HCEC 1CT (cell line): ENCODE data around the gene ERP44.
"Not testable (repeated sequence)": the region's sequence is repeated elsewhere in the genome, so short reads cannot be mapped to it uniquely, and the experiment has no call there.

Experiments
- DNase-seq: peaks from one replicate; pipeline ENCODE4 v3.0.0-alpha.2; 2017

ERP44 gene

GRCh38 chr9:100098887-100099721 is at the start of gene ERP44, which contains the start of gene INVS:
Gene ERP44 (minus strand): TSS chr9:100099000. CDS start chr9:100098840, 160 bp downstream.
Gene INVS (plus strand): TSS chr9:100099243. CDS start chr9:100104522, 5,279 bp downstream.
- peak; percentile 100 for DNase-seq

GRCh38 chr9:100145976-100146375 is 47.2 kb upstream of the ERP44 start:
- DNase-seq, result not testable (repeated sequence)

DNA sequence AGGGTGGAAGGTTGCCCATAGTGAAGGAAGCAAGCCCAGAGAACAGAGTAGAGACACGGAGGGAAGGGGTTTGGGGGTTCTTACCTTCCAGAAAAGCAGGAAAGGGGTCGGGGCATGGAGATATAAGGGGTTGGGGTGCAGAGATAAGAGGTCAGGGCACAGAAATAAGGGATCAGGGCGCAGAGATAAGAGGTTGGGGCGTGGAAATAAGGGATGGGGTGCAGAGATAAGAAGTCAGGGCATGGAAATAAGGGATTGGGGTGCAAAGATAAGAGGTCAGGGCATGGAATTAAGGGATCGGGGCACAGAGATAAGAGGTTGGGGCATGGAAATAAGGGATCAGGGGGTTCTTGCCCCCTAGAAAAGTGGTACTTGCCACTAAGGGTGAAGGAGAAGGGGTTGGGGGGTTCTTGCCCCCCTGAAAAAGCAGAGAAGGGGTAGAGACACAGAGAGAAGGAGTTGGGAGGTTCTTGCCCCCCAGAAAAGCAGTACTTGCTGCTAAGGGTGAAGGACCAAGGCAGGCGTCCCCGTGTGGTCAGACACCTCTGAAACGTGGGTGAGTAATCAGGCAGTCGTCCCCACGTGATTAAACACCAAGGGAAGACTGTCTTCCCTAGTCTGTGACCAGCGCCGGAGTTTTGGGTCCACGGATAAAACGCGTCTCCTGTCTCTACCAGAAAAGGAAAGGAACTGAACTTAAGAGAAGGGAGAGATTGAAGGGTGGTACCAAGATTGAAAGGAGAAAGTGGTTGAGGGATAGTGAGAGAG is 46.6 kb upstream of the ERP44 start:
- not testable (repeated sequence) for DNase-seq

- DNase-seq, result not testable (repeated sequence)
Measured at GRCh38 chr9:100141862-100142261, 43.1 kb upstream of the ERP44 start.

DNA sequence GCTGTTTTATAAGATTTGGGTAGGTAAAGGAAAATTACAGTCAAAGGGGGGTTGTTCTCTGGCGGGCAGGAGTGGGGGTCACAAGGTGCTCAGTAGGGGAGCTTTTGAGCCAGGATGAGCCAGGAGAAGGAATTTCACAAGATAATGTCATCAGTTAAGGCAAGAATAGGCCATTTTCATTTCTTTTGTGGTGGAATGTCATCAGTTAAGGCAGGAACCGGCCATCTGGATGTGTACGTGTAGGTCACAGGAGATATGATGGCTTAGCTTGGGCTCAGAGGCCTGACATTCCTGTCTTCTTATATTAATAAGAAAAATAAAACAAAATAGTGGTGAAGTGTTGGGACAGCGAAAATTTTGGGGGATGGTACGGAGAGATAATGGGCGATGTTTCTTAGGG is 41.5 kb upstream of the ERP44 start:
- DNase-seq, result not testable (repeated sequence)

DNA sequence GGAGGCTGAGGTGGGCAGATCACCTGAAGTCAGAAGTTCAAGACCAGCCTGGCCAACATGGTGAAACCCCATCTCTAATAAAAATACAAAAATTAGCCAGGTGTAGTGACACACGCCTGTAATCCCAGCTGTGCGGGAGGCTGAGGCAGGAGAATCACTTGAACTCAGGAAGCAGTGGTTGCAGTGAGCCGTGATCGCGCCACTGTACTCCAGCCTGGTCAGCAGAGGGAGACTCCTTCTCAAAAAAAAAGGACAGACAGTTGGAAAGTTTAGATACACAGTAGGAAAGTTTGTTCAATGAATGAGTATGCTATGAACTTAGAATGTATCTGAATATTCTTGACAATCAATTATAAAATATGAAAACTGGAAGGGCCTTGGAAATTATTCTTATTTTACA is 38.0 kb upstream of the ERP44 start:
- peak; percentile 3 for DNase-seq

GRCh38 chr9:100134731-100135130 is 35.9 kb upstream of the ERP44 start:
- DNase-seq, result no peak

GRCh38 chr9:100131875-100132430 is 33.2 kb upstream of the ERP44 start:
- no peak for DNase-seq

DNA sequence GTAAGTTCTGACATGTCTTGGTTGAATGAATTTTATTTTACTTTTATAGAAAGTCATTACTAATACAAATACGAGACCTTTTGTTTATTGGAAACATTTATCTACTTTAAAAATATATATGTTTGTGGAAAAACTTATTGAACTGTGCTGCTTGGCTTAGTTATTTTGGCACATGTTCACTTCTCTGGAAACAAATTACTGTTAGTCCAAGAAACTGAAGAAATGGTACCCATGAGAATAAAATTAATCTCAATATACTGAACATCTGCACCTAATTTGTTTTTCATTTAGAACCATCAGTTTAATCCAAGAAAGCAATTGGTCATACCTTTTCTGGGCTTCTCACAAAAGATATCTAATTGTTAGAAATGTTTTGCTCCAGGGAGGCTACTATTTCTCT is 32.4 kb upstream of the ERP44 start:
- DNase-seq, result no peak

DNA sequence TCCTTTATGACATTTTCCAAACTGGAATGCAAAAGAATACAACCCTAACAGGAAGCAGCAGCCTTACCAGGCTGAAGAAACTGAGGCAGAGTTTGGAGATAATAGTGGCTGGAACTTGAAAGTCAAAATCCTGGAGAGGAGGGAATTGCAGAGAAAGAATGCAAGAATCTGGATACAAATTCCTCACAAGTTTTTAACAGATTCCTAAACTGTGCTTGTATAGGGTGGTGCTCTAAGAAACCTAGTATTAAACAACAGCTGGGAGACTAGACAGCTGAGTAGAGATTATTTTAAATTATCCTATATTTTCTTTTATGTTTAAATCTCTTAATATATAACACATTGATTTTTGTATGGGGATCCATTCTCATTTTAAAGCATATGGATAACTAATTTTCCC is 31.0 kb upstream of the ERP44 start:
- DNase-seq, result no peak

- no peak for DNase-seq
Measured at GRCh38 chr9:100126423-100126822, 27.6 kb upstream of the ERP44 start.

GRCh38 chr9:100125910-100126309 is 27.1 kb upstream of the ERP44 start:
- DNase-seq, result no peak

DNA sequence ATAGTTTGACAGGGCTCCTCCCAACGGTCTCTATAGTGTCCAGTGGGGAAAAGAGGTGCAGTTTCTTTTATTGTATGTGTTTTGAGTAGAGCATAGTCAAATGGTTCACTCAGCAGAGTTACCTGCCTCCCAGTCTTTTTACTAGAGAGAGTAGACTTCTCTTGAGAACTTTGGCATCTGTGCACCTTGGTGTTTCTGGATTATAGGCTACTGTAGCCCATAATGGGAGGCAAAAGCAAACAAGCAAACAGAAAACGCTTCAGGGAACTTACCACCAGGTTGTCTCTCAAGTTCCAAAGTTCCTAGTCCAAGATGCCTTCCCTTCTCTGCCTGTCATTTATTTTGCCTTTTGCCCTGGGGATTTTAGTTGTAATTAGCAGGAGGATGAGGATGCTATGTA is 26.4 kb upstream of the ERP44 start:
- no peak for DNase-seq

DNA sequence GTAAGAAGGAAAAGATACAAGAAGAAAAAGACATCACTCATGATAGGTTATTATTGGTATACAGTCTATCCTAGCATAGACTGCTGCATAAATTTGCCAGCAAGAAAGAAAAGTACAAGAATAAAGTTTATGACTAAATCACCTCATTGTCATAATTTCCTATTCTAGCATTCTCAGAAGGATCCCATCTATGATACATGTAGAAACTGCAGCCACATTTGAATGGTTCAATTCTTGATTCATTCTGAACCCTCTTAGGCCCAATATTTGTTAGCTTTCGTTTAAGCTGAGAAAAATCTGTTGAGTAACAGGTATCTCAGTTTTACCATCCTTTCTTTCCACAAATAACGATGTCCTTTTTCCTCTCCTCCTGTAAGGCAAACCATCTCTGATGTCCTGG is 21.5 kb upstream of the ERP44 start:
- no peak for DNase-seq

- DNase-seq, result no peak
Measured at GRCh38 chr9:100117316-100117715, 18.5 kb upstream of the ERP44 start.

GRCh38 chr9:100112677-100113336 is 14.0 kb upstream of the ERP44 start:
- DNase-seq, result no peak

DNA sequence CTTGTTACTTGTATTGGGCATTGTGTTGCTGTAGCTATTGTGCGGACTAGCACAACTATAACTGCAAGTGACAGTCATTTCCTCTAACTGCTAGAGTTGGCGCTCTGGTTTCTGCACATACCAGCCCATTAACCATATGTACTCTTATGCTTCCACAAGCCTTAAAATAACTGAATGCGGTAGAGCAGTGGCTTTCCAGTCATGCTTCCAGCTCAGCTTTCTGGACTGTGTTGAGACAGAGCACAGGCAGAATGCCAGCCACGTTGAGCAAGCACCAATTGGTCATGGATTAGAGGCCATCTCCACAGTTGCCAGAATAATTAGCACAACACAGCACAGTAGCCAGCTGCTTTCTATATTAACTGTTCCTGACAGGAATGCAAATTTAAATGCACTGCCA is 12.4 kb upstream of the ERP44 start:
- peak; percentile 98 for DNase-seq

DNA sequence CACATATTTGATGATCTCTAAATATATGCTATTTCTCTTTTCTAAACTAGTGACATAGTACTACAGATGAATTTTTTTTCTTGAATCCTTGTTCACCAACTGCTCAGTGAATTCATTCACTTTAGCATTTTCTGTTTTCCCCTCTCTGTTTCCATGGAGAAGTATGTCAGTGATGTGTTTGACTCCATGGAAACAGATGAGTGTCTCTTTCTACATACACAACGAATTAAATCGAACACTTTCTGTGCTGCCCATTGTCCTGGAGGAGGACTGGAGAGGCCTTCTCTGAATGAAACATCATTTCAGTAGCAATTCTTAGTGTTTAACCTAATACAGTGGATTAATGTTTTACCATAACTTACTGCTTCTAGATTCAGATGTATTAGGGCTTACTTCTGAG is 9.8 kb upstream of the ERP44 start:
- DNase-seq, result no peak

DNA sequence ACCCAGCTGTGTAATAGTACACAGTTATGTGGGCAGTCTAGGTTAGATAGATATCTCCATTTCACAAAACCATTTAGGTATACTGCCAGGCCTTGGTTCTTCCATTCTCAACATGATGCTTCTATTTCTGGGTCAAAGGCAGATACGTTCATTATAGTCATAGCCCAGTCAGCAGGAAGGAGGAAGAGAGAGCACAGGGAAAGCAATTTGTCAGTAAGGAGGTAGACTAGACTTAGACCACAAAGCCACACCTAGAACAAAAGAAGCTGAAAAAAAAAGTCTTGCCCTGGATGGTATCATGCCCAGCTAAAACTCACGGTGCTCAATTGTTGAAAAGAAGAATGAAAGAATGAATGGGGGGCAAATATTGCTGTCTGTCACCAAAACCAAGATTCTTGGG is 7.8 kb upstream of the ERP44 start:
- no peak for DNase-seq

DNA sequence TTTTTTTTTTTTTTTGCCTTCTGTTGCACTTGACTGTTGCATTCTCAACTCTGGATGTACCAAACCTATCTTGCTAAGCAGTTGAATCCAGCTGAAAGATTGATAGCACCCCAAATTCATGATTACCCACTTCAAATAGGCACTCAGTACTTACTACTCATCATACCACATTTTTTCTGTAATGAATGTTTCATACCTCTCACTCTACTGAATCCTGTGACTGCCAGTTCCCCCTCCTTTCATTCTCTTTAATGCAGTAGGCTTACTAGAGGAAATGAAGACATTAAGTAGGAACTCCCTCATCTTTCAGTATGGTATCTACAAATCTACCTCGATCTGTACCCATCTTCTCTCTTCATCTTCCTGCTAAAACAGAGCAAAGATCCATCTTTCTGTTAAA is 7.1 kb upstream of the ERP44 start:
- DNase-seq, result no peak

GRCh38 chr9:100104314-100104713 is 5.5 kb upstream of the ERP44 start:
- peak; percentile 29 for DNase-seq

GRCh38 chr9:100101608-100102007 is 2.8 kb upstream of the ERP44 start:
- DNase-seq, result no peak

- DNase-seq, result no peak
Measured at GRCh38 chr9:100100146-100100667, 1.4 kb upstream of the ERP44 start.
